Brain microvascular endothelial cell (primary cell): Measurements from ENCODE around the gene FASN.

Experiments used
- DNase-seq: peaks from one replicate; pipeline ENCODE4 v3.0.0-alpha.2; 2020
- H3K27ac ChIP-seq: fragments of 250-450 bp; sonication (Bioruptor Pico); 2 replicates; pipeline ENCODE4 v1.5.1; 2020; ENCODE audit warnings: mild to moderate bottlenecking, moderate library complexity
- H3K27me3 ChIP-seq: fragments of 250-450 bp; sonication (Bioruptor Pico); replicated peaks from 2 replicates; pipeline ENCODE4 v1.5.1; 2020; ENCODE audit warnings: mild to moderate bottlenecking
- H3K36me3 ChIP-seq: fragments of 250-450 bp; sonication (Bioruptor Pico); replicated peaks from 2 replicates; pipeline ENCODE4 v1.5.1; 2020; ENCODE audit warnings: mild to moderate bottlenecking
- H3K4me3 ChIP-seq: 2 replicates; pipeline ENCODE4 v1.5.1; 2011; ENCODE audit warnings: low read depth, mild to moderate bottlenecking, control low read depth, low read length, moderate library complexity
- in situ Hi-C: cut with HindIII; loops from 2 replicates; pipeline ENCODE4 v1.10.0; 2017; ENCODE audit warnings: low sequenced_read_pairs, low pct_ligation_motif_present
- TF ChIP-seq, protein P1 (sequence below): IDR thresholded peaks from 2 replicates; pipeline ENCODE4 v1.5.1; 2011; ENCODE audit warnings: low read depth, mild to moderate bottlenecking, moderate library complexity, low read length, control low read depth, inconsistent platforms; ENCODE audit errors: missing control alignments

FASN gene

DNA sequence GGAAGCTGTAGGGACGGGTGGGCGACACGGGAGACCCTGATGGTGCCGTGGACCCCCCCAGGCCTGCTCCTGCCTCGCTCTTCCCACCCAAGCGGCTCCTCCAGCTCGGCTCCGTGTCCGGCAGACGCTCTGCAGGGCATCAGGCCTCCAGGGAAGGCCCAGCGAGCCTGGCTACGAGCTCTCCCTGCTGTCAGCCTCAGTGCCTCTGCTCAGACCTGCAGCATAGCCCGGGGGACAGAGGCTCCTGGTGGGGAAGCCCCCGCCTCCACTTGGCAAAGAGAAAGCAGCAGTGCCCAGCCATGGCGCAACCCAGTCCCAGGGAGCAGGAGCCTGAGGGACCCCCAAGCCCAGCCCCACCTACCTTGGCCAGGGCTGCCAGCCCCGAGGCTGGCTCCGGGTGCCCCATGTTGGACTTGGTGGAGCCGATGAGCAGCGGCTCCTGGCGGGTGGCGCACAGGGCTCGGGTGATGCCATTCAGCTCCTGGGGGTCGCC, 5.9 kb downstream of the FASN start:
- DNase-seq = no peak
- in situ Hi-C loops = no loop called here
- H3K4me3 ChIP-seq = no peak overlapping the region
- no peaks in the 10 kb centered on the region for H3K27me3 ChIP-seq
- peaks cover 87% of the 10 kb centered on the region for H3K36me3 ChIP-seq
- H3K27ac ChIP-seq = no peak overlapping the region
- TF ChIP-seq, protein P1, sequence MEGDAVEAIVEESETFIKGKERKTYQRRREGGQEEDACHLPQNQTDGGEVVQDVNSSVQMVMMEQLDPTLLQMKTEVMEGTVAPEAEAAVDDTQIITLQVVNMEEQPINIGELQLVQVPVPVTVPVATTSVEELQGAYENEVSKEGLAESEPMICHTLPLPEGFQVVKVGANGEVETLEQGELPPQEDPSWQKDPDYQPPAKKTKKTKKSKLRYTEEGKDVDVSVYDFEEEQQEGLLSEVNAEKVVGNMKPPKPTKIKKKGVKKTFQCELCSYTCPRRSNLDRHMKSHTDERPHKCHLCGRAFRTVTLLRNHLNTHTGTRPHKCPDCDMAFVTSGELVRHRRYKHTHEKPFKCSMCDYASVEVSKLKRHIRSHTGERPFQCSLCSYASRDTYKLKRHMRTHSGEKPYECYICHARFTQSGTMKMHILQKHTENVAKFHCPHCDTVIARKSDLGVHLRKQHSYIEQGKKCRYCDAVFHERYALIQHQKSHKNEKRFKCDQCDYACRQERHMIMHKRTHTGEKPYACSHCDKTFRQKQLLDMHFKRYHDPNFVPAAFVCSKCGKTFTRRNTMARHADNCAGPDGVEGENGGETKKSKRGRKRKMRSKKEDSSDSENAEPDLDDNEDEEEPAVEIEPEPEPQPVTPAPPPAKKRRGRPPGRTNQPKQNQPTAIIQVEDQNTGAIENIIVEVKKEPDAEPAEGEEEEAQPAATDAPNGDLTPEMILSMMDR = no peak

DNA sequence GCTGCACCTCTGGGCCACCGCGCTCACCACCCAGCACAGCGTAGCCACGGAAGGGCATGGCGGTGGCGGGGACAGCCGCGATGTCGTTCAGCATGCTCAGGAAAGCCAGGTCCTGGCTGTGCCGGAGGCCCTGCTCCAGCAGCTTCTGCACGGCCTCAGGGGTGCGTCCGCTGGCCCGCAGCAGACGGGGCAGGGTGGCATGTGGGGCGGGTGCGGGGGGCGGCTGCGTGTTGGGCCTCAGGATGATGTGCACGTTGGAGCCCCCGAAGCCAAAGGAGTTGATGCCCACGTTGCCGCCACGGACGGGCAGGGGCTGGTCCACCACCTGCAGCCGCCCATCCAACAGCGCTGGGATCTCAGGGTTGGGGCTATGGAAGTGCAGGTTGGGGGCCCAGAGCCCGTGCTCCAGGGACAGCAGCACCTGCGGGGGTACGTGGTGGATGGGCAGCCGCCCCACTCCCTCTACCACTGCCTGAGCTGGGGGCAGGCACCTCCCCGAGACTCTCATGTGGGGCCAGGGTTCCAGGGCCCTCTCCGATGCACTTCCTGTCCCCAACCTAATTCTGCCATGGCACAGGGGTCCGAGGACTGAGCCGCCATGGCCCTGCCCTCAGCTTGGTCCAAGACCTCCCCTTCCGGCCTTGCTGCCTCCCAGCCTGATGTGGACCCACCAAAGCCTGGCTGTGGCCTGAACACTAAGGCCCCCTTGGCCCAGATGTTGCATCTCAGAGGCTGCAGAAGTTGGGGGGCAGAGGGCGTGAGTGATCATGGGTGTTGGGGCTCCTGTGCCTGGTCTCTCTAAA, 6.6 kb downstream of the FASN start:
- H3K27ac ChIP-seq = no peak overlapping the region
- peaks cover 93% of the 10 kb centered on the region for H3K36me3 ChIP-seq
- TF ChIP-seq, protein P1 = no peak
- no peak for DNase-seq
- in situ Hi-C loops = no loop called here
- H3K4me3 ChIP-seq = no peak overlapping the region
- no peaks in the 10 kb centered on the region for H3K27me3 ChIP-seq

DNA sequence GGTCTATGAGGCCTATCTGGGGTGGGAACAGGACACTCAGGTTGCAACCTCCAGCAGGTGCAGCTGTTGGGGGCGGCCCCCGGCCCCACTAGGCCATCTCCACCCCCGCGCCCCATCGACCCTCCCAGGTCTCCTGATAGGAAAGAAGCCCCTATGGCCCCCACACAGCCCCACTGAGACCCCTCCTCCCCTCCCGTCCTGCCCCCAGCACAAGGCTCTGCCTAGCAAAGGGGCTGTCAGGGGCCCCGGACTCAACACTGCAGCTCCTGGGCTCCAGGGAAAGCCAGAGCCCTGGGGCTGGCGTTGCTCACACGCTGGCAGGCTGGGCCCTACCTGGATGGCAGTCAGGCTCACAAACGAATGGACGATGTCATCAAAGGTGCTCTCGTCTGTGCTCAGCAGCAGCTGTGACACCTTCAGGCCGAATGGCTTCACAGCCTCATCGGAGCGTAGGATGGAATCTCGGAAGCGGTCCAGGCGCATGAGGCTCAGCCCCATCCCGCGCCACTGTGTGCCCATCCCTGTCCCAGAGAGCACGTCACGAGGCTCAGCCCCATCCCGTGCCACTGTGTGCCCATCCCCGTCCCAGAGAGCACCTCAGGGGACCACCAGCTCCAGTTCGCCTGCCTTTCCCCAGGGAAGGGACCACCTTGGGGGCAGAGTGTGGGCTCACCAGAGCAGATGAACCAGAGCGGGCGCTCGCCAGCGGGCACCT, 7.3 kb downstream of the FASN start:
- Histone ChIP-seq H3K4me3 (no peak overlapping the region), H3K36me3 (peaks cover 93% of the 10 kb centered on the region), H3K27ac (no peak overlapping the region), H3K27me3 (no peaks in the 10 kb centered on the region)
- in situ Hi-C loops = no loop called here
- TF ChIP-seq, protein P1 = no peak
- DNase-seq = no peak

DNA sequence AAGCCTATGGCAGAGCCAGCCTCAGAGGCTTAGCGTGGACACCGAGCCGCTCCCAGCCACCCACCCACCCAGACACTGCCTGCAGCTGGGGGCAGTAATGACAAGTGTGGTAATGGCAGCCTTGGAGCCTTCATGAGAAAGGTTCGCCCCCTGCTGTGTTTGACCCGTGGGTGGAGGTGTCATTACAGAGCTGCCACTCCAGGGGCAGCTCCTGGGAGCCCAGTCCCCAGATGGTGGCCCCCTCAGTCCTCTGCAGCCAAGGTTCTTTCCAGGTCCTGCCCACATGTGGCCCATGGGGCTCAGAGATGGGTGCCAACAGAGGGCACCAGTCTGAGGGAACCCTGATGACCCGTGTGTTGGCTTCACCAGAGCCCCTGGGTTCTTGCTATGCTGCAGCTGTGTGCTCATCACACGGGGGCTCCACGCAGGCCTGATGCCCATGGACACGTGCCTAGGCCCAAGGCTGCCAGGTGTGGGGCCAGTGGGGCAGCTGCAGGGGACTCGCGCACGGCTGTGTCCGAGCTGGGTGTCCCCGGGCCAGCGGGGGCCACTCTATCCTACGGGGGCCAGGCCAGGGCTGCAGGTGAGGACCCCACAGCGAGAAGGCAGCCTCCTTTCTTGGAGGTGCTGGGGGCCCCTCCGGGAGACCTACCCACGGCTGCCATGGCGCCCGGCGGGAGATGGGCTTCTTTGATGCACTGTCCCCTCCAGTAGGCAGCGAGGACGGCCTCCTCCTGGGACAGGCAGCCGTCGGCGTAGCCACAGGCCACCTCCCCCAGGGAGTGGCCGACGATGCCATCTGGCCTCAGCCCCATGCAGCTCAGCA, 8.1 kb downstream of the FASN start:
- no peak overlapping the region for H3K4me3 ChIP-seq
- in situ Hi-C loops = no loop called here
- TF ChIP-seq, protein P1 = no peak
- peaks cover 93% of the 10 kb centered on the region for H3K36me3 ChIP-seq
- H3K27me3 ChIP-seq = no peaks in the 10 kb centered on the region
- H3K27ac ChIP-seq = no peak overlapping the region
- DNase-seq = no peak

DNA sequence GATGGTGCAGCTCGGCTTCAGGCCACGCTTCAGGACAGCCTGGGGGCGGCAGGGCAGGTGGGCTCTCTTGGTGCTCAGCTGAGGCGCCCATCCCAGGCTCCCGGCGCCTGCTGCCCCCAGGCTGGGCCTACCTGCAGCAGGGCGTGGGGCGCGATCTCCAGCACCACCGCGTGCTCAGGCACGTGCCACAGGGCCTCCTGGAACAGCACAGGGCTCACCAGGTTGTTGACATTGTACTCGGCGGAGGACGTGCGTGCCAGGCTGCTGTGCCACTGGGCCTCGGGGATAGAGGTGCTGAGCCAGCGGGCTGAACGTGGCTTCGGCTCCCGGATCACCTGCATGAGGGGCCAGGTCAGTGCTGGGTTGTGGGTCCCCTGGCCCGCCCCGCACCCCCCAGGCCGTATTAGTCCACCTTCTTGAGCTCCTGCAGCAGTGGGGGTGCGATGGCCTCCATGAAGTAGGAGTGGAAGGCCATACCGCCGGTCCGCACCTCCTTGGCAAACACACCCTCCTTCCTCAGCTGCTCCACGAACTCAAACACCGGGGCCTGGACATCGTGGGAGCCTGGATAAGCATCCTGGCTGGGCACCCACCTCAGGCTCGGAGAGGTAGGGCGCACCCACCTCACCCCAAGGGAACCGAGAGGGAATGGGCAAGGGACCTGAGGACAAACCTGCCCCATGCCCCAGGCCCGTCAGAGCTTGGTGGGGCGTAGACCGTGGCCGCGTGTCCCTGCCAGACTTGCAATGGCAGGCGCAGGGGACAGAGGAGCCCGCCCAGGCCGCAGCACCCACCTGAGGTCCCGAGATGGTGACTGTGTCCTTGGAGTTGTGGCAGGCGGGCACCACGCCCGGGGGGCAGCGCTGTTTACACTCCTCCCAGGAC, 9.0 kb downstream of the FASN start:
- Histone ChIP-seq H3K27me3 (no peaks in the 10 kb centered on the region), H3K27ac (no peak overlapping the region), H3K36me3 (peaks cover 96% of the 10 kb centered on the region), H3K4me3 (no peak overlapping the region)
- DNase-seq = no peak
- in situ Hi-C loops = no loop called here
- TF ChIP-seq, protein P1 = no peak
